Measurements from ENCODE around the gene ST7.

- TF ChIP-seq GATA2 (IDR thresholded peaks at IDR 0.05; ENCODE audit: low read depth, low read length) (no peak), GATA3 (IDR thresholded peaks at IDR 0.05; ENCODE audit: low read depth, low read length) (no peak)
Observed at GRCh38 chr7:117171106-117171505, 217.8 kb downstream of the ST7 start.

All from SH-SY5Y (cell line).